Posterior cingulate gyrus (tissue), 11 donors: ENCODE data around the gene COLQ.
"Not testable (repeated sequence)": the region's sequence is repeated elsewhere in the genome, so short reads cannot be mapped to it uniquely, and the experiment has no call there.

ENCODE experiments used
- DNase-seq, 10 donors: peaks; one replicate each; pipeline versions ENCODE4 v3.0.0 to v3.0.0-alpha.2; 2020 to 2021; ENCODE audit warnings: mixed read lengths in 3 of 10
- intact Hi-C: fragments of 100-400 bp; cut with DNase I; formaldehyde crosslinking; loops from one replicate; pipeline ENCODE4 v1.15.1; 2023

The COLQ gene

DNA sequence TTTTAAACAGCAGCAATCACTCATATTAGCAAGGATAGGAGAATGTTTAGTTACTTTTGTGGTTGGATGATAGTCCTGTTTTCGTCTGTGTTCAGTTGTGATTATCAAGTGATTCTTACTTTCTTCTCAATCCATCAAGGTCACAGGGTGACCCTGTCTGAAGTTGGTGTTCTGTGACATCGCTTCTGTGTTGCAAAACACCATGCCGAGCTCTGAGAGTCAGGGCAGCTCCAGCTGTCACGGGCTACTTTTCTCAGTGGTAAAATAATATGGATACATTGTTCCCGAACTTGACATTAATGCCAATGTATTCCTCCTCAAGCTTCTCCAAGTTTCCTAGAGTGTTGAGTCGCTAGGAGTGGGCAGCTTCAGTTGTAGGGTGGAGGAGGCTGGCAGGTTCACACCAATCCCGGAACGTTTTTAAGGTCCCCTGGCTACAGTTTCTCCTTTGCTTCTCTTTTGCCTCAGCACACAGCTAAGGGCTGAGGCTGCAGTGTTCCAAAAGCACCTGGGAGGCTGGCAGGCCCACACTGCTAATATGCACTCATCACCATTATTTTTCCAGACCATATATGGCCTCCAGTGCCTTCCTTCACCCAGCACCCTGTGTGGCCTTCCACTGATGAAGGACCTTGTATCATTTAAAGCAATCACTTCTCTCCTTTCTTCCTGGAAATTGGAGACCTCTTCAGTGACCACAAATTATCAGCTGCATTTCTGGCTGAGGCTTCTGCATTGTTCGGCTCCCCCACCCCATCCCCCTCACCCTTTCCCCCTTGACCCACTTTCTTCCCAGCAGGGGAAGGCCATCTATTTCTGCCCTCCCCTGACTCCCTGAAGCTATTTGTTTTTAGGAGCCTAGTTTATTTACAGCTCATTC, 25.8 kb downstream of the COLQ start:
- no peak for DNase-seq
- intact Hi-C loops: no loop called here

DNA sequence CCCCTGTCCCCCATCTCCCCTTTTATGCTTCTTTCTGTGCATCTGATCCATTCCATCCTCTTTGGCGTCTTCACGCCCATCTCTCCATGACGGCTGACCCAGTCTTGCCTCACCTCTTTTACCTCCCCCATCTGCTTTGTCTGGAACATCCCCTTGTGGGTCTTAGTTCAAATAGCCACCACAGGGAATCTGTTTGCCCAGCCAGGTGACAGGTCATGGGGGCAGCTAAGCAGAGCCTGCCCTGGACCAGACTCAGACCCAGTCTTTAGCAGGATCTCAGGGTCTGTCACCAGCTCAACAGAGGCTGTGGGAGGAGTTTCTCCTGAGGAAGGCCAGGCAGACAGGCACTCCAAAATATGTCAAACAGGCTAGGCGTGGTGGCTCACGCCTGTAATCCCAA, 28.1 kb downstream of the COLQ start:
- intact Hi-C loops: no loop called here
- no peak for DNase-seq

DNA sequence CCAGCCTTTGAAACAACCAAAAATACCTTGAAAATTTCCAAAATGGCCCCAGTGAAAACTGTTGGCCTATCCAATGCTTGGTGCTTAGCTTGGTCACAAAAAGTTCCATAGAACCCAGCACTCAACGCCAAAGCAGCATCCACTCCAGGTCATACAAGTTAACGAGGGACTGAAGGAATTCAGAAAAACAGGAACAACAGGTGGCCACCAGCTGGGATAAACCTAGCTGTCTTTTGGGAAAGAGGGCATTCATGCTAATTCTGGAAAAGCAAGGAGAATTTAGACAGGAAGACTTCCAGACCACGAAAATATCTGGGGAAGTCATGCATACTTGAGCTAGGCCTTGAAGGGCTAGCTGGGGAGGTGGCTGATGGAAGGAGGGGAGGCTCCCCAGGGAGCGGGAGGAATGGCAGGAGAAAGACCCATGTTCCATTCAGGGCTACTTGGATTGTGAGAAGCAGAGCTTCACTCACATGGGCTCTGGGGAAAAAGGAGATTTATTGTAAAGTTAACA, 28.6 kb downstream of the COLQ start:
- intact Hi-C loops: no loop called here

DNA sequence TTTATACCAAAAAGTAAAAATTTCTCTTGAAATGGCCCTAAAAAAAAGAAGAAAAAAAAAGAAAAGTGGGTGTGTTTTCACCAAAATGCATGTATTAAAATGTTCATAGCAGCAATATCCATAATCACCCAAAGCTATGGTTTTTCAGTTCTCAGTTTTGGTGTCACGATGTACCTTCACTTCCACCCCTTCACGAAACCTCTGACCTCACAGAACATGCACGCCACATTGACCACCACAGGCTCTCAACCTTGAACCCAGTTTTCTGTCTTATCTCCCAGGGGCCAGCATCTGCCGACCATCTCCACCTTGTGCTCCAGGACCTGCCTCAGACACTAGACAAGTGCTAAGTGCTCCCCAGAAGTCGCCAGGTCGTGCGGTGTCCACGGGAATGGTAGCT, 30.4 kb downstream of the COLQ start:
- DNase-seq: no peak
- intact Hi-C loops: no loop called here

More for the DNA sequence above, 28.6 kb downstream of the COLQ start:
- no peak for DNase-seq

DNA sequence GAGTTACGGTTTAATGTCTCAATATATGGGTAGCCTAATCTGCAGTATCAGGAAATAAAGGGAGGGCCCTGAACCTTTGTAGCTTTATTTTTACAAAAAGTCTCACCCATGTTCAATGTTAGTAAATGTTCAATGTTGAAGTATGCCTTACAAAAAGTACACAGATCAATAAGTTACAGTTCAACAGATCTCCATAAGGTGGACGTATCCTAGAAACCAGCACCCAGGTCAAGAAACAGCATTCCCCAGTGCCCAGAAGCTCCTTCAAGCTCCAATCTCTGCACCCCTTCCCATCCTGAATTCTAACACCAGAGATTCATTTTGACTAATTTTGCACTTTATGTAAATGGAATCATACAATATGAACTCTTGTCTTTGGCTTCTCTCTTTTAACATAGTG, 31.3 kb downstream of the COLQ start:
- no peak for DNase-seq
- intact Hi-C loops: no loop called here

DNA sequence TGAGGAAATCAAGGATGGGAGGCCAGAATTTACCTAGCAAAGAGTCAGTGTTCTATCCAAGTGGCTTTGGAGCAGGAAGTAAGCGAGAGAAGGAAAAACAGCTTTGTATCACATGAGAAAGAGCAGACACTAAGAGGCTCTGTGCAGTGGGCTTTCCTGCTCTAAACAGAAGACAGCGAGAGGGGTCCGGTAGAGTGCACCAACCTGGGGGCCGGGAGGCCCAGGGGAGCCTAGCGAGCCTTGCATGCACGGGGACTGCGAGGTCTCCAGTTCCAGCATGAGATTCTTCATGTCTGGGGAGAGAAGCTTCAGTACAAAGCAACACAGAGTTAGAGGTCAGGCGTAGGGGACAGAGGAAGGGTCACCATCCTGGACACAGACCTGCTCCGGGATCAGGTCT, 33.5 kb downstream of the COLQ start:
- DNase-seq: no peak
- intact Hi-C loops: no loop called here

DNA sequence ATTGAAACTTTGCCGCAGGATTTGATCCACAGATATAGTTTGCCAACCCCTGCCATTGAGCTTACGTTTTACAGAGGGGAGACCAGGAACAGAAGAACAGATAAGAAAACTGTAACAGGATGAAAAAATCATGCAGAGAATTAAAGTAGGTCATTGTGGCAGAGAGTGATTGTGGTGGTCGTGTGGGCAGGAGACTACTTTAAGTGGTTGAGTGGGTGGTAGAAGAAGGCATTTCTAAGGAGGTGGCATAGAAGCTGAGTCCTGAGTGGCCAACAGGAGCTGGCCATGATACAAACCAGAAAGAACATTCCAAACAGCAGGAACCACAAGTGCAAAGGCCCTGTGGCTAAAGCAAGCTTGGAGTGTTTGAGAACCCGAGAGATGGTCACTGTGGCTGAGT, 34.5 kb downstream of the COLQ start:
- intact Hi-C loops: no loop called here
- DNase-seq: no peak

DNA sequence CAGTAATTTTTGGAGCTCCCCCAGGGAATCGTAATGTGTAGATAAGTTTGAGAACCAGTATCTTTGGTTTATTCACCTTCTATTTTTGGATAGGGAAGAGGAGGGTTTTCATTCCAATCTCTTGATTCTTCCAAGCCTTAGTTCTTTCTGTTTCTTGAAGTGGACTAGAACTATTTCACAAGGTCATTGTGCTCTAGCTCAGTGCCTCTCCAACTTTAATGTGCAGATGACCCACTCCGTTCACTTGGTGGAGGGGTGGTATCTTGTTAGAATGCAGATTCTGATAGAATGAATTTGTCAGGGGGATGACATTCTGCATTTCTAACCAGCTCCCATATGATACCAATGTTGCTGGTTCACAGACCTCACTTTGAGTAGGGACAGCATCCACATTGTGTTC, 35.5 kb downstream of the COLQ start:
- intact Hi-C loops: no loop called here
- no peak for DNase-seq

DNA sequence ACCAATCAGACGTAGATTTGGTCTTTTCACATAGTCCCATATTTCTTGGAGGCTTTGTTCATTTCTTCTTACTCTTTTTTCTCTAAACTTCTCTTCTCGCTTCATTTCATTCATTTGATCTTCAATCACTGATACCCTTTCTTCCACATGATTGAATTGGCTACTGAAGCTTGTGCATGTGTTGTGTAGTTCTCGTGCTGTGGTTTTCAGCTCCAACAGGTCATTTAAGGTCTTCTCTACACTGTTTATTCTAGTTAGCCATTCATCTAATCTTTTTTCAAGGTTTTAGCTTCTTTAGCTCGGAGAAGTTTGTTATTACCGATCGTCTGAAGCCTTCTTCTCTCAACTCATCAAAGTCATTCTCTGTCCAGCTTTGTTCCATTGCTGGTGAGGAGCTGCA, 37.0 kb downstream of the COLQ start:
- DNase-seq, intact Hi-C loops: not testable (repeated sequence)

DNA sequence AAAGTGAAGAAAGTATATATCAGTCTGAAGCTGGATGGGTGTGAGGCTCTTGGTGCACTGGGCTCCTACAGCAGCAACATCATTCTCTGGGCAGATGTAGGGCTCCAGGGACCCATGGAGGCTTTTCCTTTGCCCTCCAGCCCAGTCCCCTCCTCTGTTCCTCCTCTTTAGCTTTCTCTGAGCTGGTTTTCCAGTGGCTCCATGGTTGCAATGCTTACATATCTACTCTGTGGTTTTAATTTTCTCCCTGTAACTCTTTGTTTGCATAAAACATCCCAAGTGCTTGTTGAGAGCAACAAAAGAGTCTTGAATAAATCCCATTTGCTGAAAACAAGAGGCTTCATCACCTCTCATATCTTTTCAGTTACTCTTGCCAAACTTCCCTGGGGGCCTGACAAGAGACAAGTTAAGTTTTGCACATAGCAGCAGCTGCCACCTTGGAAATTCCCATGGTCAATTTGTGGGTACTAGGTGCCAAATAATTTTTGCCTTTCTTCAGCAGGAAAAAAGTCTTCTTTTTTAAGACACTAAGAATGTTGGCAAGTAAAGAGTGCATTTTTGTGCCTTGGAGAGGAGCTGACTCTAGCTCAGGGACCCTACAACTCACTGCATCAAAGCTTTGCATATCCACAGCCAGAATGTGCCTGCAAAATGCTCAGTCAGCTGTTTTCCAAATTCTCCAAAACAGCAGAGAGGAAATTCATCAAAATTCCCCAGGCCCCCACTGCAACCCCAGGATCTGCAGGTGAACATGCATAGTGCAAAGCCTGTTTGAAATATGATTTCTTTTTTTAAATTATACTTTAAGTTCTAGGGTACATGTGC, 41.9 kb downstream of the COLQ start:
- no peak for DNase-seq
- intact Hi-C loops: no loop called here

DNA sequence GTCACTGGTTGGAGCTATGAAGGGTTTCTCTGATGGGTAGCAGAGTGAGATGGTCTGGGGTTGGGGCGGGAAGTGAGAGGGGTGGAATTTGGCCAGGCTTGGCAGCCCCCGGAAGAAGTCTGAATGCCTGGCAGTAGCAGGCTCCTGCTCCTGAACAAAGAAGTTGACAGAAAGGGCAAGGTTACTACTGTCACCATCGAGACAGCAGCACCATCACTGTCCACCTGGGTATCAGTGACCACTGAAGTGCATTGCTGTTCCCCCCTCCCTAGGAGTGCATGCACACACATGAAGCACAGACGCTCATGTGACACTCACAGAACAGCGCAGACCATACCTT, 42.9 kb downstream of the COLQ start:
- intact Hi-C loops: no loop called here

DNA sequence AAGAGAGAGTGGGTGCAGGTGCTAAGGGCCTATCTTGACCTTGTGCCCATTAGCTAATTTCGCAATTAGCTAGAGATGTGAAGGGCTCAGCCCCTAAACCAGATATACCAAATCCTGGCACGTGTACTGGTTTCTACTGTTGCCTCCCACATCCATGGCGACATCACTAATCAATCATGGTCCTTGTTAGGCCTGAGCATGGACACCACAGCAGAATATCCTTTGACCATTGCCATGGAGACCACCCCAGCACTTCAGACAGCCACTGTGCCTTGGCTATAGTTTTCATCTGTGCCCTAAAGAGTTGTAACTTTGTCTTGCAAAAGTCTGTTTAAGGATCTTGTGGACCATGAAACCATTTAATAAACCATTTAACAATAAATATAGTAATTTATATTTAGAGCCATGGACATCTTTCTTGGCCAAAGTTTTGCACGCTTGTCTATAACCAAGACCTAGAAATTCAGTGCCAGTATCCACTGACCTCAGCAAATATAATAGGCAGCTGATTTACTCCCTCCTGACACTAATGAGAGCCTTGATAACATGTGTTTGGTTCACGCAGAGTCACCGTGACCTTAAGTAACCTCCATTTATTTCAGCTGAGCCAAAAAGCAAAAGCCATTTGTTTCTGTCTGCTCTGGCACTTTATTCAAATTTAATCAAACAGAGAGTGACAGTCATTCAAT, 43.4 kb downstream of the COLQ start:
- DNase-seq: no peak
- intact Hi-C loops: no loop called here

More for the DNA sequence above, 42.9 kb downstream of the COLQ start:
- no peak for DNase-seq

DNA sequence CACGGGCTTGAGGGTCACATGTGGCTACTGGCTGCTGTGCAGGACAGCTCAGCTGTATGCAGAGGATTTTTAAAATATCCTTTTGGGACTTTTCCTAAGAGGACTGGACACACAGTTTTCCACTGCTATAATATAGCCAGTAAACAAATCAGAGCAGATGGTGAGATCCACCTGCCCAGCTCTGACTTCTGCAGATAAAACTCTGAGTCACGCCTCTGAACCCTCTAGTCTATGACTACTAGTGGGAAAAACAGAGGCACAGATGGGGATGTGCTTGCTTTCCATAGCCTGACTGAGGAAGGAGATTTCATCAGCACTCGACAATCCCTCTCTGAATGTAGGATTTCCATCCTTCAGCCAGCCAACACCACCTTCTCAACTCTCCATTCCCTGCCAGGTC, 45.1 kb downstream of the COLQ start:
- DNase-seq: peak in 1 of 10 donors; percentile 23
- intact Hi-C loops: no loop called here

DNA sequence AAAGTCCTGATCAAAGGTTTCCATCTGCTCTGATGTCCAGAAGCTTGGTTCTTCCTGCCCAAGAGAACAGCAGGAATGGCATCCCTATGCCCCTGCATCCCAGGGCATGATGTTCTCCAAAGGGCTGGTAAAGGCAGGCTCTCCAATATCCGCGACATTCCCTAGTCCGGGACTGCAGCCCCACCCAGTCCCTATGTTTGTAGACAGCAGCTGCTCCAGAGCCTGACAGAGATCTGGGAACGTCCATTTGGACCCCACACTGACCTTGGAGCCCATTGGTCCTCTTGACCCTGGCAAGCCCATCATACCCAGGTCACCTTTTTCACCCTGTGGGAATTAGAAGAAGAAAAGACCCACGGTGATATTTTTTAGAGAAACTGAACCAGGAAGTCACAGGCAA, 46.3 kb downstream of the COLQ start:
- intact Hi-C loops: no loop called here

DNA sequence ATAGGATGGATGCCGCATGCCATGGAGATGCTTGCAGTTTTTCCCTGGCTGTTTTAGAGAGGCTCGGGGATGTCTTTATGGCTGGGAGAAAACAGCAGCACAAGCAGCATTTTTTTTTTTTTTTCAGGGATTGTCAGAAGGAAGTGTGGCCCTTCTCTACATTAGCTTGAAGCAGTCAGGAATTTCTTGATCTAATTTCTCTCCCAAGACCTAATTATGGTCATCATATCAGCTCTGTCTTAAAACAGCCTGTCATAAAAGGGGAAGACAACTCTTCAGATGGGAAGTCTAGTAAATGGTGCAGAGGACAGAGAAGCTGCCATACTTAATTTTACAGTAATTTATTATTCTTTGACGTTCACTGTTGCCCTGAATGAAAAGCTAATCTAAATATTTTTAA, 49.6 kb downstream of the COLQ start:
- intact Hi-C loops: no loop called here
- no peak for DNase-seq

More for the DNA sequence above, 46.3 kb downstream of the COLQ start:
- no peak for DNase-seq

DNA sequence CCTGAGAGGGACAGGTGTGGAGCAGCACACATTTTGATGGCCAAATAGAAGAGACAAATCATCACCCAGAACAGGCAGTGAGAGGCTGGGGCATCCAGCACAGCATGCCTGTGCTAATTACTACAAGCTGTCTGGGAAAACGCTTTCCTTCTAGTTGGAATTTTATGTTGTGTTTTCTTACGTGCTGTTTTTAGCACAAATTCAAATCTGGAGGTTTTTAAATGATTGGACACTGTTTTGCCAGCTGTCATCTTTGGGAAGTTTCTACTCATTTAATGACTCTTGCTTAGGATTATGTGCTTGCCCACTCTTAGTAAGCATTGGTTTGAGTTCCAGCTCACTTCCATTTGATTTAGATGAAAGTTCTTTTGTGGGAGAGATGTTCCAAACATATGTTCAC, 50.7 kb downstream of the COLQ start:
- DNase-seq: no peak
- intact Hi-C loops: no loop called here

DNA sequence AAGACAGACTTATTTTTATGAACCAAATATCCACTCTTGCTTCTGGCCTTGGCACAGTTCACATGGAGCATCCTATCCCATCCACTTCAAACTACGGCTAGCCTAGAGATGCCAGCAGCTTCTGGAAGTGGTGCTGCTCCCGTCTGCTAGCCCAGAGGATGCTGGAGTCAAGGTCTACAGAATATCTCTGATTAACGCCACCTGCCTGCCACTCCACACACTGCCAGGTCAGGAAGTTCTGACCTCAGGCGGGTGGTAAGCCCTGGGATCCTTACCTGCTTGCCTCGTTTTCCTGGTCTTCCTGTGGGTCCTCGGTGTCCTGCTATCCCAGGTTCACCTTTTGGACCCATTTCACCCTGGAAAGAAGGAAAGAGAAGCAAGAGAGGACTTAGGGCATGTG, 51.2 kb downstream of the COLQ start:
- intact Hi-C loops: no loop called here
- DNase-seq: peak in 1 of 10 donors; percentile 49

DNA sequence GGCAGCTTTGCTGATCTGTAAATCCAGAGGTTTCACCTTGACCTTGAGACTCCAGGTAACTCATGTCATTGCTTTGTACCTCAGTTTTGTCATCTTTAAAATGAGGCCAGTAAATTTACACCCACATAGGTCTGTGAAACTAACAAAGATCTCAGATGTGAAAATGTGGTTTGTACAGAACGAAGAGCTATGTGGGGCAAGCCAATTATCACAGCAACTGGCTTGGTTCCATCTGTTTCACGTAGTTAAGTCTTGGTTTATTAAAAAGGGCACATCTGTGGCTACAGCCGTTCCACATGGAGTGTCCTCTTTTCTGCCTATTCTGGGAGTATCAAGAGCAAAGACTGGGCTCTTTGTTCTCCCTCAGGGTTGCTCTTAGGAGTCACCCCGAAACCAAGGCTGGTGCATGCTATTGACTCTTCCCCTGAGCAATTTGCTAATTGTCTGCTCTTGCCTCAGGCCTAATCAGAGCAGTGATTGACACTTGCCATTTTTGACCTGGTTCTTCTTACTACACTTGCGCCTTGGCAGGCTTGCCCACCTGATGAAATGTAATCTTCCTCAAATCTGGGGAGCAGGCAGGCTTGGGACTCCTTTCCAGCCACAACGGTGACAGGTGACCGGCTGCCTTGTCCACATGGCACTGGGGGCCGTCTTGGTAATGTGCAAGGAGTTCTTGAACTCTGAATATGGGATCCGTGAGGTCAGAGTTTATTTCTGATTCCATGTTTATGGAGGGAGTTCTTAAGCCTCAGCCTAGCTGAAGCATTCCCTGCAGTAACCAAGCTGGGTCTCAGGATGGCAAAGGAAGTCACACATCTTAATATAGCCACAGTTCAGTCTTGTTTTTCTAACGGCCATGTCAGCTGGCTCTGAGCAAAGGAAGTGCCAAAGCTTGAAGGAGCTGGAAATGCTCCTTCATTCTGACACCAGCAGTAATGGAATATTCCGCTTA, 54.0 kb downstream of the COLQ start:
- intact Hi-C loops: no loop called here
- peak in 2 of 10 donors; percentile 14 to 65 for DNase-seq

DNA sequence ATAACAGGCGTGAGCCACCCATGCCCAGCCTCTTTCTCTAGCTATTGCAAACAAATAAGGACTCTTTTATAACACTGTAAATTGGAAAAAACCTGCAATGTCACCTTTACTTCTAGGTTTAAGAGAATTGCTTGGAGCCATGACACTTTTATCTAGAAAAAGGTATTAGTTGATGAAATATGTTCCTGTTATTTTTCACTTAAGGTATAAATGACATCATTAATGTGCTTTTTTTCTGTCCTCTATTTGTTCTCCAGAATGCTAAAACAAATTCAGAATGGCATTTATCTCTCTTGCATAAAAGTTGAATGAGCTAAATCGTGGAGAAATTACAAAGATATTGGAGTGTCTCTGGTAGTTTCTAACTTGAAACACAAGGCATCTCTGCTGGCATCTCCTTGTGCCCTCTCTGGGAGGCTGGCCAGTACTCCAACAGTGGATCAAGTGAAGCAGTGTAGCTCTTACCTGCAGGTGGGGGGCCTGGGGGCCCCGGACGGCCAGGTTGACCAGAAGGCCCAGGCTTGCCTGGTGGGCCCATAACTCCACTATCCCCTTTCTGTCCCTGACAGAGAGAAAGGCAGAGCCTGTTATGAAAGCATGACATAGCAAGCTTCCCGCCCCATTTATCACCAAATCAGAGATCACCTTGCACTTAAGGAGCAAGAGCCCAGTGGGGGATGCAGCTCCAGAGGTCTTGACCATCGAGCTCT, 55.5 kb downstream of the COLQ start:
- no peak for DNase-seq
- intact Hi-C loops: no loop called here
